HEK293T (cell line): ENCODE results near the gene CACNA1C.

Experiments used
- CTBP1 ChIP-seq: fragments of 450-650 bp; IDR thresholded peaks from 2 replicates; pipeline ENCODE4 v1.6.1; 2016; ENCODE audit warnings: borderline replicate concordance
- LEF1 ChIP-seq: fragments of 450-650 bp; IDR thresholded peaks from 2 replicates; pipeline ENCODE4 v1.6.1; 2017; ENCODE audit warnings: mild to moderate bottlenecking, borderline replicate concordance
- TARDBP ChIP-seq: fragments of 450-650 bp; IDR thresholded peaks from 2 replicates; pipeline ENCODE4 v1.6.1; 2016
- ZNF384 ChIP-seq: fragments of 450-650 bp; IDR thresholded peaks from 2 replicates; pipeline ENCODE4 v1.6.1; 2016

DNA sequence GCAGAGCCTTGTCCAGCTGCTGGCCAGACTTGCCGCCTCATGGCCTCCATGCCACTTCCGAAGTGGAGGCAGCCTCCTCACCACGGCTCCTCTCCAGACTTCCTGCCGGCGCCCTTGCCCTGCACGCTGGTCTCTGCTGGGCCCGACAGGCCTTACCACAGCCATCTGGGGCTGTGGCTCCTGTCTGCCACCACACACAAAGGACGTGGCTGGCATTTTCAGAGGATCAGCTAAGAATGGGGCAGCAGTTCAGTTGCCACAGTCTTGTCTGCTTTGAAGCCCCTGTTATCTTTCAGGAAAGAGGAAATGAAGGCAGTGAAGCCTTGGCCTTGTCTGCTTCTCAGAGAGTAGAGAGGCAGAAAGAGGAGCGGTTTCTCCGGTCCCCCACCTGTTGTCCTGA, 564.0 kb downstream of the CACNA1C start:
- TF ChIP-seq TARDBP = no peak
- no peak for TF ChIP-seq CTBP1
- no peak for TF ChIP-seq ZNF384
- TF ChIP-seq LEF1 = no peak
